PC-3 (cell line): ENCODE results near the gene CHST11. TPM values are rescaled to one million over a fixed set of nuclear protein-coding genes. Genes with fewer than 3 reads are reported as not detected.
"Not testable (repeated sequence)": the region's sequence is repeated elsewhere in the genome, so short reads cannot be mapped to it uniquely, and the experiment has no call there.

Source experiments
- ATAC-seq: fragments of 200-7000 bp; cut with Tn5 transposase; 2 replicates; pipeline ENCODE4 v1.9.1; 2020; ENCODE audit warnings: mild to moderate bottlenecking, moderate library complexity
- BruUV-seq: library from RNA; stranded (reverse); fragments of 400-500 nt; replicated peaks from 2 replicates; lab custom pipeline; 2021; lab: Mats Ljungman, UMichigan
- CTCF ChIA-PET: fragments of 300-600 bp; sonication (Branson Sonifier 250); formaldehyde crosslinking; loops from one replicate; lab custom pipeline; 2022; ENCODE audit warnings: antibody characterized with exemption; lab: Charles Lee
- POLR2A ChIA-PET: fragments of 300-600 bp; sonication (Branson Sonifier 250); formaldehyde crosslinking; loops from one replicate; lab custom pipeline; 2022; ENCODE audit warnings: antibody characterized with exemption; ENCODE audit not compliant: unreplicated experiment; lab: Charles Lee
- DNase-seq: peaks from one replicate; pipeline ENCODE4 v3.0.0-alpha.2; 2015
- H2AFZ ChIP-seq: fragments of 300-600 bp; sonication (generic); 2 replicates; pipeline ENCODE4 v1.6.0; 2016; ENCODE audit warnings: antibody characterized with exemption, low read length
- H3F3A ChIP-seq: fragments of 300-600 bp; sonication (generic); one replicate; pipeline ENCODE4 v1.6.0; 2017; ENCODE audit warnings: antibody characterized with exemption, low read length, control low read depth, mild to moderate bottlenecking; ENCODE audit not compliant: unreplicated experiment
- H3K27ac ChIP-seq: fragments of 300-600 bp; sonication (generic); 2 replicates; pipeline ENCODE4 v1.5.1; 2016; ENCODE audit warnings: mild to moderate bottlenecking, low read length
- H3K27me3 ChIP-seq: fragments of 300-600 bp; sonication (generic); 2 replicates; pipeline ENCODE4 v1.6.1; 2016; ENCODE audit warnings: low read length, mixed read lengths
- H3K36me3 ChIP-seq: fragments of 300-600 bp; sonication (generic); 2 replicates; pipeline ENCODE4 v1.6.1; 2016; ENCODE audit warnings: low read depth, mixed run types, low read length, mixed read lengths
- H3K4me1 ChIP-seq: fragments of 300-600 bp; sonication (generic); 2 replicates; pipeline ENCODE4 v1.5.1; 2016; ENCODE audit warnings: low read length; ENCODE audit not compliant: insufficient read depth
- H3K4me2 ChIP-seq: fragments of 300-600 bp; sonication (generic); 2 replicates; pipeline ENCODE4 v1.6.0; 2016; ENCODE audit warnings: low read length
- H3K4me3 ChIP-seq: fragments of 300-600 bp; sonication (generic); 2 replicates; pipeline ENCODE4 v1.5.1; 2016; ENCODE audit warnings: mild to moderate bottlenecking, low read length, mixed read lengths
- H3K79me2 ChIP-seq: fragments of 300-600 bp; sonication (generic); 2 replicates; pipeline ENCODE4 v1.6.1; 2017; ENCODE audit warnings: low read length, mixed read lengths
- H3K9ac ChIP-seq: fragments of 300-600 bp; sonication (generic); 2 replicates; pipeline ENCODE4 v1.6.0; 2016; ENCODE audit warnings: mild to moderate bottlenecking, low read length
- H3K9me2 ChIP-seq: fragments of 300-600 bp; sonication (generic); replicated peaks from 2 replicates; pipeline ENCODE4 v1.6.1; 2016; ENCODE audit warnings: mixed run types, low read length, mixed read lengths
- H3K9me3 ChIP-seq: fragments of 300-600 bp; sonication (generic); 2 replicates; pipeline ENCODE4 v1.6.1; 2016; ENCODE audit warnings: low read length, mixed read lengths
- H4K20me1 ChIP-seq: fragments of 300-600 bp; sonication (generic); 2 replicates; pipeline ENCODE4 v1.6.1; 2016; ENCODE audit warnings: low read length, mixed read lengths
- CTCF ChIP-seq: fragments of 300-600 bp; sonication (generic); conservative IDR thresholded peaks from 2 replicates; pipeline ENCODE4 v1.5.1; 2017; ENCODE audit warnings: antibody characterized with exemption, low read depth, mild to moderate bottlenecking, low read length
- EZH2 ChIP-seq: fragments of 300-600 bp; sonication (generic); IDR thresholded peaks from one replicate; pipeline ENCODE4 v1.6.1; 2017; ENCODE audit warnings: antibody characterized with exemption, mild to moderate bottlenecking, low read length; ENCODE audit not compliant: unreplicated experiment
- EZH2phosphoT487 ChIP-seq: fragments of 300-600 bp; sonication (generic); IDR thresholded peaks from 2 replicates; pipeline ENCODE4 v1.6.1; 2018; ENCODE audit warnings: mild to moderate bottlenecking, antibody characterized with exemption, low read length, borderline replicate concordance
- intact Hi-C: fragments of 100-400 bp; cut with micrococcal nuclease; formaldehyde crosslinking; loops from 2 replicates; pipeline ENCODE4 v1.9.0; 2023
- total RNA-seq: library from RNA; depleted of rRNA; stranded (reverse); fragments of >200 nt; gene quantifications from 2 replicates; pipeline ENCODE4 v1.2.3, GENCODE V29; 2014

CHST11 gene
- total RNA-seq, 1 experiment from 2014 or later = 53.5 TPM

- intact Hi-C loops = no loop called here
- no peak overlapping the region for H2AFZ ChIP-seq
- H3K9me3 ChIP-seq = no peaks in the 10 kb centered on the region
- no peak overlapping the region for H3K9ac ChIP-seq
- no peaks in the 10 kb centered on the region for H3K9me2 ChIP-seq
- H4K20me1 ChIP-seq = no peaks in the 10 kb centered on the region
- DNase-seq = no peak
- ATAC-seq = no peak
- peaks cover 5% of the 10 kb centered on the region for H3K4me1 ChIP-seq
- CTCF ChIA-PET = interaction anchor here (0.6 kb wide), 1 partner anchor 189 kb away, joined by 3 read pairs; no protein-coding TSS in a partner anchor
- H3K27ac ChIP-seq = no peak overlapping the region
- no peaks in the 10 kb centered on the region for H3K36me3 ChIP-seq
- BruUV-seq = no TSS peak
- H3K27me3 ChIP-seq = no peaks in the 10 kb centered on the region
- no peak overlapping the region for H3K4me3 ChIP-seq
- POLR2A ChIA-PET = no interaction called here
- no peak overlapping the region for H3K4me2 ChIP-seq
- H3F3A ChIP-seq = no peaks in the 10 kb centered on the region
- H3K79me2 ChIP-seq = 0 out of 2 replicates have a peak, but pooled peaks cover 7% of the 10 kb centered on the region
- TF ChIP-seq EZH2phosphoT487 (no peak), CTCF (no peak), EZH2 (no peak)
These were observed 114.6 kb downstream of the CHST11 start for GRCh38 chr12:104571328-104571727.

- POLR2A ChIA-PET = not testable (repeated sequence)
These were observed 117.6 kb downstream of the CHST11 start for GRCh38 chr12:104574353-104574752.

GRCh38 chr12:104574758-104575157 is 118.0 kb downstream of the CHST11 start:
- BruUV-seq, H3K9me3 ChIP-seq, H3K36me3 ChIP-seq, H2AFZ ChIP-seq, POLR2A ChIA-PET, H4K20me1 ChIP-seq, H3K79me2 ChIP-seq, intact Hi-C loops, ATAC-seq, H3K4me2 ChIP-seq, H3K4me3 ChIP-seq, CTCF ChIA-PET, H3K27ac ChIP-seq, H3F3A ChIP-seq, H3K9me2 ChIP-seq, H3K27me3 ChIP-seq, H3K9ac ChIP-seq: not testable (repeated sequence)
- H3K4me1 ChIP-seq = peaks cover 12% of the 10 kb centered on the region
- DNase-seq = peak; percentile 47

More at GRCh38 chr12:104574353-104574752, 117.6 kb downstream of the CHST11 start:
- intact Hi-C loops, H3K9ac ChIP-seq, BruUV-seq, H3K9me3 ChIP-seq, H3K36me3 ChIP-seq, CTCF ChIA-PET, H3K79me2 ChIP-seq, DNase-seq, H3K27ac ChIP-seq, ATAC-seq, H4K20me1 ChIP-seq, H3K4me2 ChIP-seq, H3K27me3 ChIP-seq, H3K4me3 ChIP-seq, H3K9me2 ChIP-seq, H3F3A ChIP-seq, H2AFZ ChIP-seq: not testable (repeated sequence)
- peaks cover 12% of the 10 kb centered on the region for H3K4me1 ChIP-seq
